ENCODE data around the gene PCDH17. TPM values are rescaled to one million over a fixed set of nuclear protein-coding genes. Genes with fewer than 3 reads are reported as not detected.

Gene PCDH17
- total and polyA plus RNA-seq, 2 of the 4 experiments (the other 2 are of a cell fraction), result under 0.01 TPM; not detected in 1

GRCh38 chr13:57704031-57704430 is 72.5 kb downstream of the PCDH17 start:
- dilution Hi-C loops (cut with HindIII; ENCODE audit: low sequenced_read_pairs, unreplicated experiment) (no loop called here), intact Hi-C loops (cut with micrococcal nuclease) (no loop called here), in situ Hi-C loops (cut with MboI; ENCODE audit: low sequenced_read_pairs) (no loop called here)
- Histone ChIP-seq H3K23ac (ENCODE audit: low read depth, low read length) (no peak overlapping the region), H3K9me3 (ENCODE audit: control insufficient read depth, insufficient read depth, low read length) (no peaks in the 10 kb centered on the region), H3K36me3 (ENCODE audit: control insufficient read depth, insufficient read depth, low read length) (no peaks in the 10 kb centered on the region), H3K27me3 (ENCODE audit: control insufficient read depth, insufficient read depth, low read length) (no peaks in the 10 kb centered on the region), H3K9me1 (ENCODE audit: insufficient read depth, low read length) (no peaks in the 10 kb centered on the region), H3K9ac (ENCODE audit: low read depth, low read length) (no peak overlapping the region), H3K4ac (ENCODE audit: low read depth, low read length) (no peak overlapping the region), H3K14ac (replicated peaks; ENCODE audit: low read depth, low read length) (no peak overlapping the region), H3K4me2 (ENCODE audit: low read depth, low read length) (no peak overlapping the region), H4K5ac (ENCODE audit: low read depth, low read length) (no peak overlapping the region), H3K4me3 (ENCODE audit: insufficient read depth, low read depth, low read length) (no peak overlapping the region), H3K56ac (ENCODE audit: extremely low read depth, insufficient read depth, low read length) (no peak overlapping the region), H3K27ac (ENCODE audit: insufficient read depth, low read length) (no peak overlapping the region), H2BK20ac (ENCODE audit: low read depth, low read length) (no peak overlapping the region), H2AFZ (replicated peaks; ENCODE audit: low read length, poor library complexity) (no peak overlapping the region), H2BK5ac (ENCODE audit: low read depth, low read length, poor library complexity, severe bottlenecking) (no peak overlapping the region), H4K91ac (ENCODE audit: insufficient read depth, low read depth, low read length) (no peak overlapping the region), H3K4me1 (ENCODE audit: control insufficient read depth, insufficient read depth, low read length) (no peaks in the 10 kb centered on the region), H2BK15ac (ENCODE audit: low read depth, low read length) (no peak overlapping the region), H2AK5ac (ENCODE audit: low read depth, low read length) (no peak overlapping the region), H3K79me1 (ENCODE audit: low read depth in 1 of 2, low read length in 2 of 2) (no peaks in the 10 kb centered on the region), H3K18ac (ENCODE audit: low read depth, low read length) (no peak overlapping the region), H4K20me1 (ENCODE audit: insufficient read depth, low read length) (no peaks in the 10 kb centered on the region), H4K8ac (ENCODE audit: low read depth in 2 of 2, low read length in 2 of 2) (no peak overlapping the region), H2BK120ac (ENCODE audit: low read depth, low read length) (no peak overlapping the region), H2AK9ac (replicated peaks; ENCODE audit: low read depth, low read length, poor library complexity) (no peak overlapping the region)
- 33% methylated on average over 1 of the region's 2 CpGs; no CpG with 5 or more reads in 1 of the 2 experiments for WGBS, 2 experiments (ENCODE audit: extremely low coverage in 2 of 2, insufficient read length in 1 of 2)
- TF ChIP-seq NFE2L2 (IDR thresholded peaks at IDR 0.05; ENCODE audit: low read depth, low read length) (no peak), SMC3 (IDR thresholded peaks at IDR 0.05; ENCODE audit: low read depth, low read length) (no peak), BHLHE40 (IDR thresholded peaks at IDR 0.05; ENCODE audit: low read depth, low read length) (no peak), ELK1 (IDR thresholded peaks at IDR 0.05; ENCODE audit: borderline replicate concordance, low read depth, low read length) (no peak), FOS (IDR thresholded peaks at IDR 0.05; ENCODE audit: low read depth, low read length) (no peak), RCOR1 (IDR thresholded peaks at IDR 0.05; ENCODE audit: insufficient replicate concordance, low read length) (no peak), MAFK (IDR thresholded peaks at IDR 0.05; ENCODE audit: low read depth, low read length) (no peak), CEBPB (IDR thresholded peaks at IDR 0.05; ENCODE audit: low read depth, low read length) (no peak), POLR2A (IDR thresholded peaks at IDR 0.05; ENCODE audit: low read depth, low read length) (no peak), RFX5 (IDR thresholded peaks at IDR 0.05; ENCODE audit: low read depth, low read length) (no peak), RAD21 (IDR thresholded peaks at IDR 0.05; ENCODE audit: low read length) (no peak), CHD1 (IDR thresholded peaks at IDR 0.05; ENCODE audit: low read depth, low read length) (no peak), MAZ (IDR thresholded peaks at IDR 0.05; ENCODE audit: borderline replicate concordance, low read depth, low read length) (no peak), CTCF (conservative IDR thresholded peaks at IDR 0.05; ENCODE audit: low read depth, low read length) (no peak), MXI1 (IDR thresholded peaks at IDR 0.05; ENCODE audit: borderline replicate concordance, low read depth, low read length) (no peak), USF2 (IDR thresholded peaks at IDR 0.05; ENCODE audit: low read depth, low read length) (no peak)
- ATAC-seq (ENCODE audit: low read depth) (no peak), DNase-seq (no peak)
- ChIA-PET POLR2A (ENCODE audit: unreplicated experiment) (no interaction called here), CTCF (no interaction called here)
- no TSS peak for BruUV-seq (replicated peaks)
